ENCODE results near the gene HUNK.
"Not testable (repeated sequence)": the region's sequence is repeated elsewhere in the genome, so short reads cannot be mapped to it uniquely, and the experiment has no call there.

HUNK gene

GRCh38 chr21:32008714-32009113, 135.9 kb downstream of the HUNK start:
- no peak for DNase-seq

- DNase-seq = no peak
Observed at GRCh38 chr21:32009263-32009662, 136.4 kb downstream of the HUNK start.

- DNase-seq = no peak
Observed at GRCh38 chr21:32015461-32016139, 142.8 kb downstream of the HUNK start.

- DNase-seq = no peak
Observed at GRCh38 chr21:32018381-32018780, 145.6 kb downstream of the HUNK start.

GRCh38 chr21:32020564-32020963, 147.7 kb downstream of the HUNK start:
- no peak for DNase-seq

- no peak for DNase-seq
Observed at GRCh38 chr21:32021319-32021994, 148.6 kb downstream of the HUNK start.

- no peak for DNase-seq
Observed at GRCh38 chr21:32022146-32022545, 149.3 kb downstream of the HUNK start.

GRCh38 chr21:32030146-32030652, 157.4 kb downstream of the HUNK start:
- DNase-seq = no peak

GRCh38 chr21:32034850-32035249, 162.0 kb downstream of the HUNK start:
- DNase-seq = no peak

GRCh38 chr21:32035617-32036016, 162.8 kb downstream of the HUNK start:
- DNase-seq = no peak

- no peak for DNase-seq
Observed at GRCh38 chr21:32036756-32037155, 163.9 kb downstream of the HUNK start.

- DNase-seq = not testable (repeated sequence)
Observed at GRCh38 chr21:32038751-32039150, 165.9 kb downstream of the HUNK start.

GRCh38 chr21:32043458-32043857, 170.6 kb downstream of the HUNK start:
- DNase-seq = no peak

- no peak for DNase-seq
Observed at GRCh38 chr21:32044205-32045180, 171.7 kb downstream of the HUNK start.

- DNase-seq = no peak
Observed at GRCh38 chr21:32046191-32046590, 173.4 kb downstream of the HUNK start.

GRCh38 chr21:32048353-32048752, 175.5 kb downstream of the HUNK start:
- no peak for DNase-seq

Data from RPMI8226 (cell line).